ENCODE results near the gene NCAPG. TPM values are rescaled to one million over a fixed set of nuclear protein-coding genes. Genes with fewer than 3 reads are reported as not detected.

NCAPG gene
- total and polyA plus RNA-seq, 2 of the 4 experiments (the other 2 are of a cell fraction): 10.9 to 26.7 TPM

- H2AK9ac ChIP-seq (replicated peaks; ENCODE audit: low read depth, low read length, poor library complexity): no peak overlapping the region
- H3K9me1 ChIP-seq (ENCODE audit: insufficient read depth, low read length): no peaks in the 10 kb centered on the region
- DNase-seq (no peak), ATAC-seq (ENCODE audit: low read depth) (no peak)
- no peak overlapping the region for H2BK120ac ChIP-seq (ENCODE audit: low read depth, low read length)
- no peak overlapping the region for H4K91ac ChIP-seq (ENCODE audit: insufficient read depth, low read depth, low read length)
- H2BK5ac ChIP-seq (ENCODE audit: low read depth, low read length, poor library complexity, severe bottlenecking): no peak overlapping the region
- in situ Hi-C loops (cut with MboI; ENCODE audit: low sequenced_read_pairs) (no loop called here), intact Hi-C loops (cut with micrococcal nuclease) (no loop called here), dilution Hi-C loops (cut with HindIII; ENCODE audit: low sequenced_read_pairs, unreplicated experiment) (no loop called here)
- no peak overlapping the region for H3K18ac ChIP-seq (ENCODE audit: low read depth, low read length)
- H3K9me3 ChIP-seq (ENCODE audit: control insufficient read depth, insufficient read depth, low read length): no peaks in the 10 kb centered on the region
- CTCF ChIA-PET: interaction anchor here (0.6 to 0.7 kb wide), 3 partner anchors 33 to 226 kb away, joined by 3 to 5 read pairs (median 4); no protein-coding TSS in a partner anchor
- BruUV-seq (replicated peaks): no TSS peak
- H2BK15ac ChIP-seq (ENCODE audit: low read depth, low read length): no peak overlapping the region
- POLR2A ChIA-PET (ENCODE audit: unreplicated experiment): no interaction called here
- no peaks in the 10 kb centered on the region for H3K79me1 ChIP-seq (ENCODE audit: low read depth in 1 of 2, low read length in 2 of 2)
- TF ChIP-seq BHLHE40 (IDR thresholded peaks at IDR 0.05; ENCODE audit: low read depth, low read length): no peak
- TF ChIP-seq MAFK (IDR thresholded peaks at IDR 0.05; ENCODE audit: low read depth, low read length): peak; percentile 65
- no peak overlapping the region for H2AK5ac ChIP-seq (ENCODE audit: low read depth, low read length)
- H4K5ac ChIP-seq (ENCODE audit: low read depth, low read length): no peak overlapping the region
- H3K36me3 ChIP-seq (ENCODE audit: control insufficient read depth, insufficient read depth, low read length): no peaks in the 10 kb centered on the region
- H3K14ac ChIP-seq (replicated peaks; ENCODE audit: low read depth, low read length): no peak overlapping the region
- peaks cover 2% of the 10 kb centered on the region; the same call in 1 of the 2 replicates for H3K4me1 ChIP-seq (ENCODE audit: control insufficient read depth, insufficient read depth, low read length)
- no peak overlapping the region for H3K4ac ChIP-seq (ENCODE audit: low read depth, low read length)
- no peaks in the 10 kb centered on the region for H4K20me1 ChIP-seq (ENCODE audit: insufficient read depth, low read length)
- H3K23ac ChIP-seq (ENCODE audit: low read depth, low read length): no peak overlapping the region
- H3K4me2 ChIP-seq (ENCODE audit: low read depth, low read length): no peak overlapping the region
- no peak overlapping the region for H2BK20ac ChIP-seq (ENCODE audit: low read depth, low read length)
- H2AFZ ChIP-seq (replicated peaks; ENCODE audit: low read length, poor library complexity): no peak overlapping the region
- no peak overlapping the region for H3K9ac ChIP-seq (ENCODE audit: low read depth, low read length)
- H3K56ac ChIP-seq (ENCODE audit: extremely low read depth, insufficient read depth, low read length): no peak overlapping the region
- no peaks in the 10 kb centered on the region for H3K27me3 ChIP-seq (ENCODE audit: control insufficient read depth, insufficient read depth, low read length)
- no peak overlapping the region for H3K27ac ChIP-seq (ENCODE audit: insufficient read depth, low read length)
- no peak overlapping the region for H3K4me3 ChIP-seq (ENCODE audit: insufficient read depth, low read depth, low read length)
- H4K8ac ChIP-seq (ENCODE audit: low read depth in 2 of 2, low read length in 2 of 2): no peak overlapping the region
Measured at GRCh38 chr4:17851959-17852358, 41.2 kb downstream of the NCAPG start.
